ENCODE data around the gene HOXC6. TPM values are rescaled to one million over a fixed set of nuclear protein-coding genes. Genes with fewer than 3 reads are reported as not detected.

Gene HOXC6
- total and polyA plus RNA-seq, 9 donors = 3.9 to 56.1 (median 23.3) TPM

- Histone ChIP-seq H3K4me3 (no peak overlapping the region), H3K4me1 (ENCODE audit: insufficient read depth) (peaks cover 2% of the 10 kb centered on the region), H3K27ac (peak overlapping the region in 1 of 2 donors; percentile 74), H3K36me3 (no peaks in the 10 kb centered on the region), H3K27me3 (no peaks in the 10 kb centered on the region), H3K9me3 (no peaks in the 10 kb centered on the region)
- TF ChIP-seq POLR2A (IDR thresholded peaks at IDR 0.05) (no peak), EP300 (IDR thresholded peaks at IDR 0.05) (no peak)
- TF ChIP-seq, protein P1, sequence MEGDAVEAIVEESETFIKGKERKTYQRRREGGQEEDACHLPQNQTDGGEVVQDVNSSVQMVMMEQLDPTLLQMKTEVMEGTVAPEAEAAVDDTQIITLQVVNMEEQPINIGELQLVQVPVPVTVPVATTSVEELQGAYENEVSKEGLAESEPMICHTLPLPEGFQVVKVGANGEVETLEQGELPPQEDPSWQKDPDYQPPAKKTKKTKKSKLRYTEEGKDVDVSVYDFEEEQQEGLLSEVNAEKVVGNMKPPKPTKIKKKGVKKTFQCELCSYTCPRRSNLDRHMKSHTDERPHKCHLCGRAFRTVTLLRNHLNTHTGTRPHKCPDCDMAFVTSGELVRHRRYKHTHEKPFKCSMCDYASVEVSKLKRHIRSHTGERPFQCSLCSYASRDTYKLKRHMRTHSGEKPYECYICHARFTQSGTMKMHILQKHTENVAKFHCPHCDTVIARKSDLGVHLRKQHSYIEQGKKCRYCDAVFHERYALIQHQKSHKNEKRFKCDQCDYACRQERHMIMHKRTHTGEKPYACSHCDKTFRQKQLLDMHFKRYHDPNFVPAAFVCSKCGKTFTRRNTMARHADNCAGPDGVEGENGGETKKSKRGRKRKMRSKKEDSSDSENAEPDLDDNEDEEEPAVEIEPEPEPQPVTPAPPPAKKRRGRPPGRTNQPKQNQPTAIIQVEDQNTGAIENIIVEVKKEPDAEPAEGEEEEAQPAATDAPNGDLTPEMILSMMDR (IDR thresholded peaks at IDR 0.05) = no peak
- DNase-seq = peak in 1 of 5 donors; percentile 46
- intact Hi-C loops (cut with DNase I) = no loop called here
- WGBS, 3 donors = 71 to 80% (median 71%) methylated on average over 10 of the region's 10 CpGs
Observed at GRCh38 chr12:54010053-54010971, 17.9 kb upstream of the HOXC6 start.

DNA sequence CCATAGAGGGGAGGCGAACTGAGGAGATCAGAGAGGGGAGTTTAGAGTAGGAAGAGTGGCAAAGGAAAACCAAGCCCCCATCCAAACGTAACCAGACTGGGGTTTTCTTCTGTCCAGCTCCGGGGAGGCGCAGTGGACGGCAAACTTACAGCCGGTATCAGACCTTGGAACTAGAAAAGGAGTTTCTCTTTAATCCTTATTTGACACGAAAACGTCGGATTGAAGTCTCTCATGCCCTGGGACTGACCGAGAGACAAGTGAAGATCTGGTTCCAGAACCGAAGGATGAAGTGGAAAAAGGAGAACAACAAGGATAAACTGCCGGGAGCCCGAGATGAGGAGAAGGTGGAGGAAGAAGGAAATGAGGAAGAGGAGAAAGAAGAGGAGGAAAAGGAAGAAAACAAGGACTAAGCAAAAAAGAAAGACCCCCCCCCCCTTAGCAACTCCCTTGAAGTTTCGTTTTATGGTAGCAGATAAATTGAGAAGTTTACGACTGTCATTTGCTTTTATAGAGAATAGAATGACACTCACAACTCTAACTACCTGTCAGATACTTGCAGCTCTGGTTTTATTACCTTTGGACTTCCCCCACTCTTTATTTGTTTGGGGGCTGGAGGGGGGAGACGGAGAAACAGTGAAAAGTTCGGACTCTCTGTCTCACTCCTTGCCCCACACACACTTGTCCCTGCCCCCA lies 17.1 kb upstream of the HOXC6 start:
- DNase-seq = no peak
- Histone ChIP-seq H3K4me1 (ENCODE audit: insufficient read depth) (peaks cover 2% of the 10 kb centered on the region), H3K4me3 (no peak overlapping the region), H3K9me3 (no peaks in the 10 kb centered on the region), H3K27me3 (no peaks in the 10 kb centered on the region), H3K27ac (peak overlapping the region in 1 of 2 donors; percentile 74), H3K36me3 (no peaks in the 10 kb centered on the region)
- 52 to 56% (median 53%) methylated on average over 17 of the region's 17 CpGs for WGBS, 3 donors
- intact Hi-C loops (cut with DNase I) = no loop called here
- TF ChIP-seq, protein P1 (IDR thresholded peaks at IDR 0.05) = no peak
- TF ChIP-seq EP300 (IDR thresholded peaks at IDR 0.05) (no peak), POLR2A (IDR thresholded peaks at IDR 0.05) (no peak)

GRCh38 chr12:54011665-54012532 lies 16.3 kb upstream of the HOXC6 start:
- Histone ChIP-seq H3K9me3 (no peaks in the 10 kb centered on the region), H3K4me3 (no peak overlapping the region), H3K27ac (peak overlapping the region in 1 of 2 donors; percentile 74), H3K4me1 (ENCODE audit: insufficient read depth) (no peaks in the 10 kb centered on the region), H3K36me3 (no peaks in the 10 kb centered on the region), H3K27me3 (no peaks in the 10 kb centered on the region)
- intact Hi-C loops (cut with DNase I) = no loop called here
- whole genome bisulfite sequencing, 3 donors = 80 to 83% (median 83%) methylated on average over 14 of the region's 14 CpGs
- no peak for DNase-seq
- TF ChIP-seq, protein P1 (IDR thresholded peaks at IDR 0.05) = no peak
- no peak for TF ChIP-seq POLR2A (IDR thresholded peaks at IDR 0.05)
- no peak for TF ChIP-seq EP300 (IDR thresholded peaks at IDR 0.05)
